Large intestine (tissue), 3 donors: ENCODE results near the gene CRACR2A. TPM values are rescaled to one million over a fixed set of nuclear protein-coding genes. Genes with fewer than 3 reads are reported as not detected.

Source experiments
- DNase-seq, 2 donors: peaks; one replicate each; pipeline versions ENCODE4 v3.0.0 to v3.0.0-alpha.2; 2013
- H3K27ac ChIP-seq: one replicate; pipeline ENCODE4 v1.5.1; 2013; ENCODE audit warnings: low read length
- H3K27me3 ChIP-seq: 2 replicates; pipeline ENCODE4 v1.6.1; 2013; ENCODE audit warnings: low read length; ENCODE audit not compliant: control insufficient read depth, insufficient read depth
- H3K36me3 ChIP-seq: 2 replicates; pipeline ENCODE4 v1.6.1; 2013; ENCODE audit warnings: low read length; ENCODE audit not compliant: control insufficient read depth, insufficient read depth
- H3K4me1 ChIP-seq: one replicate; pipeline ENCODE4 v1.6.1; 2013; ENCODE audit warnings: low read length; ENCODE audit not compliant: control insufficient read depth, insufficient read depth
- H3K4me3 ChIP-seq: one replicate; pipeline ENCODE4 v1.5.1; 2013; ENCODE audit warnings: low read length
- H3K9me3 ChIP-seq: one replicate; pipeline ENCODE4 v1.6.1; 2013; ENCODE audit warnings: mild to moderate bottlenecking, low read depth, low read length, moderate library complexity; ENCODE audit not compliant: control insufficient read depth
- WGBS: methylation state at CpG from one replicate; pipeline ENCODE4 v1.1.5; 2013; ENCODE audit warnings: low lambda C conversion rate; ENCODE audit not compliant: insufficient coverage; 5-methylcytosine and 5-hydroxymethylcytosine counted together
- polyA plus RNA-seq: library from polyadenylated mRNA; unstranded; fragments of 120-200 nt; gene quantifications from one replicate; pipeline ENCODE4 v1.2.1, GENCODE V29; 2013

Gene CRACR2A
- polyA plus RNA-seq, 1 donor = 12.5 TPM

DNA sequence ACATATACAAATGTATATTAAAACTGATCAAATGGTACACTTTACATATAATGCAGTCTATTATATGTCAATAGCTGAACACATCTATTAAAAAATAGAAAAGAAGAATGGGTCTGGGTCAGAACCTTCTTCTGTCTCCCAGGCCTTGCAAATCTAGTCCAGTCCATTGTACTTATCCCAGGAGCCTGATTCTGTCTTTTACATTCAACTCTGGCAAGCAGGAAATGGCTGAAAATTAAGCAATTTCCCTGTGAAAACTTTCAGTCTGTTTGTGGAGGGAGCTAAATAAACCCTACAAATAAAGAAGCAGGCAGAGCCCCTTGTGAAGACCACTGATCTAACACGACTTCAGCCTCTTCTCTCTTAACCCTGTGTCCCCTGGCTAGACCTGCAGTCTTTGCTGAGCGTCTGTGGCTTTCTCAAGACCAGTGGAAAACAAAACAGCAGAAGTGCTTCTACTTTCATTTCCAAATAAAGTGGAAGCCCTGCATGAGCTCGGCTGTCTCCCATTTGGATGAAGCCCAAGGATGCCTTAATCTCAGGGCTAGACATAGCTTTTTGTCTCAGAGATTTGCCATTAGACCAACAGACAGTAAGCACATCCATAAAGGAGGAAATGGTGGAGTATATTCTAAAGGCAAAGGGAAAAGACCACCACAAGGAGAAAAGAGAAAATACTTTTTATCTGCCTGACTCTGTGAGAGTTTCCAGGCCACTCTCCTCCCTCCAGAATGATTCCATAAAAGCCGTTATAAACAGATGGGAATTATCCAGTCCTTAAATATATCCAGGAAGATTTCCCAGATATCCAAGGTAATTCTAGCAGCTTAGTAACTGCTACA, 48.2 kb downstream of the CRACR2A start:
- no peaks in the 10 kb centered on the region for H3K9me3 ChIP-seq
- no peak for DNase-seq
- no peak overlapping the region for H3K4me3 ChIP-seq
- no peaks in the 10 kb centered on the region for H3K27me3 ChIP-seq
- H3K36me3 ChIP-seq = no peaks in the 10 kb centered on the region
- H3K27ac ChIP-seq = no peak overlapping the region
- H3K4me1 ChIP-seq = no peaks in the 10 kb centered on the region
- WGBS = no CpG with 5 or more reads among the region's 4 CpGs

DNA sequence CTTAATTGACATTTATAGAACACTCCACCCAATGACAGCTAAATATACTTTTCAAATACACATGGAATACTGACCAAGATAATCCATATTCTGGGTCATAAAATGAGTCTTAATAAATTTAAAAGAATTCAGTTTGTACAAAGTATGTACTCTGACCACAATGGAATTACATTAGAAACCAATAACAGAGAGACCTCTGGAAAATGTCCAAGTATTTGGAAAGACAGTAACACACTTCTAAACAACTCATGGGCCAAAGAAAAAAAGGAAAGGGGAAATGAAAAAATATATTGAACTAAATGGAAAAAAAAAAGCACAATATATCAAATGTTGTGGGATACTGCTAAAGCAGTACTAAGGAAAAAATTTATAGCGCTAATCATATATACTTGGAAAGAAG, 52.0 kb downstream of the CRACR2A start:
- Histone ChIP-seq H3K9me3 (no peaks in the 10 kb centered on the region), H3K36me3 (no peaks in the 10 kb centered on the region), H3K4me1 (no peaks in the 10 kb centered on the region), H3K4me3 (no peak overlapping the region), H3K27ac (no peak overlapping the region), H3K27me3 (no peaks in the 10 kb centered on the region)
- WGBS = 100% methylated on average over 1 of the region's 1 CpG
- DNase-seq = no peak

DNA sequence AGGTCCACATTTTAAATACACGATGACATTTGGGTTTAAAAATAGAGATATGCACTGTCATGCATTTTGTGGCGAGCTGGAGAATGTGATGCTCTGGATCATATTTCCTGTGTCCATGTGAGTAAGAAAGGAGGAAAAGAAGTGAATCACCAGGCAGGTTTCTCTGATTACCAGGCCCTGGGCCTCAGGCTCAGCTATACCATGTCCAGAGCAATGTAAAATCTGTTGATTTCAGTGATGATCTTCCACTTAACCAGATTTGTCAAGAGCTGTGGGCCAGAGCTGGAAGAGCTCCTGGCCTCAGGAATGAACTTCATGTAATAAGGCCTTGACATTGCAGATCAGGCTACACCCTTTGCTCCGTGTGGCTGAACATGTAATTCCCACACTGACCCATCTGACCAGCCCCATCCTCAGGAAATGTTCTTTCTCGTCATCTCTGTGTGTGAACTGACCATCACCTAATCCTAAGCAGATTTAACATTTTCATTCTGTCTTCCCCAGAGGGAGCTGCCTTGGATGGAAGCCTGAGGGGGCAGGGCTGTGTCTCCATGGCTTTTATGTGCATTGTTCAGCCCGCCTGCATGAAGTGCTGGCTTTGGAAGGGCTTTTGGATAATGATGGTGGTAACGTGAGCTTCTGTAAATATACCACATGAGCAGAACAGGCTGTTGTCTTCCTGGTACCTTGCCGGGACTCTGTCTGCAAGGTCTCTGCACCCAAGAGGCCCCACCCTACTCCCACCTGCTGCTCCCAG, 54.5 kb downstream of the CRACR2A start:
- no peak for DNase-seq
- no CpG with 5 or more reads among the region's 7 CpGs for whole genome bisulfite sequencing

DNA sequence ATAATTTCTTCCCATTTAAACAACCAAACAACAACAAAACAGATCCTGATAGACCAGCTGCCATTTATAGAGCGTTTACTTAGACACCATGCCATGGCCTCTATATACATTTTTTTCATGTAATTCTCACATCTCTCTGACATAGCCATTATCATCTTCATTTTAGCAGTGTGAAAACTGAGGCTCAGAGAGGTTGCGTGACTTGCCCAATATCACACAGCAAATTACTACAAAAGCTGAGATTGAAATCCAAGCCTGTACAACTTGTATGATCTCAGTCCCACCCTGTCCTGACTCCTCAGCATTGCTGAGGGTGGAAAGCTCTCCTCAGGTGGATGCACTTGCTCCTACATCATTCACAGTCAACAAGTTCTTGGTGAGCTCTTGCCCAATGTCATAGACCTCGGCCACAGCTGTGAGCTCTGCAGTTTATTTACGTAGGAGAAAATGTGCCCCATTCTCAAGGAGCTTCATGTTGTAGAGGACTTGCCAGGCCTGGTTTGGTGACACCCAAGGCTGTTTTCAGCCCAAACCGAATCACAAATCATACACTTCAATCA, 55.5 kb downstream of the CRACR2A start:
- Histone ChIP-seq H3K4me3 (no peak overlapping the region), H3K27ac (no peak overlapping the region), H3K36me3 (no peaks in the 10 kb centered on the region), H3K4me1 (no peaks in the 10 kb centered on the region), H3K9me3 (no peaks in the 10 kb centered on the region), H3K27me3 (peaks cover 2% of the 10 kb centered on the region)
- DNase-seq = no peak
- WGBS = no CpG with 5 or more reads among the region's 5 CpGs

More for the DNA sequence above, 54.5 kb downstream of the CRACR2A start:
- H3K36me3 ChIP-seq = no peaks in the 10 kb centered on the region
- H3K9me3 ChIP-seq = no peaks in the 10 kb centered on the region
- no peak overlapping the region for H3K4me3 ChIP-seq
- H3K4me1 ChIP-seq = no peaks in the 10 kb centered on the region
- H3K27ac ChIP-seq = no peak overlapping the region
- peaks cover 2% of the 10 kb centered on the region for H3K27me3 ChIP-seq

DNA sequence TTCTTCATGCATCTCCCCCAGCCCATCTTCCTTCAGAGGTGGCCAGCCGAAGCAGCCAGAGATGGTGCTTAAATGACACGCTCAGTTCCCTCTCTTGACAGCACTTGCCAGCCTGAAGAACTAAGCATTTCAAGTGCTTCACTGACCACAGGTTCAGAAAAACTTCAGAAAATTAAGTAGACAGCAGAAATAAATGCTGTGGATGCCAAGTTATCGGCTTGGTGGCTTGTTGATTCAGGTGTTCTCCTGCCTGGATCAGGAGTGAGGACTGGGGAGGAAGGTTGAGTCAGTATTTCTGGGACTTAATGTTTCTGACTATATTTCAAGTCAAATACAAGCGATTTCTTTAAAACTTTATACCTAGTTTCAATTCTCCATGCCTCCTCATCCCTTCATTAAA, 58.2 kb downstream of the CRACR2A start:
- Histone ChIP-seq H3K36me3 (no peaks in the 10 kb centered on the region), H3K9me3 (no peaks in the 10 kb centered on the region), H3K4me1 (no peaks in the 10 kb centered on the region), H3K27me3 (peaks cover 2% of the 10 kb centered on the region), H3K4me3 (no peak overlapping the region), H3K27ac (no peak overlapping the region)
- DNase-seq = no peak
- WGBS = 100% methylated on average over 1 of the region's 4 CpGs

DNA sequence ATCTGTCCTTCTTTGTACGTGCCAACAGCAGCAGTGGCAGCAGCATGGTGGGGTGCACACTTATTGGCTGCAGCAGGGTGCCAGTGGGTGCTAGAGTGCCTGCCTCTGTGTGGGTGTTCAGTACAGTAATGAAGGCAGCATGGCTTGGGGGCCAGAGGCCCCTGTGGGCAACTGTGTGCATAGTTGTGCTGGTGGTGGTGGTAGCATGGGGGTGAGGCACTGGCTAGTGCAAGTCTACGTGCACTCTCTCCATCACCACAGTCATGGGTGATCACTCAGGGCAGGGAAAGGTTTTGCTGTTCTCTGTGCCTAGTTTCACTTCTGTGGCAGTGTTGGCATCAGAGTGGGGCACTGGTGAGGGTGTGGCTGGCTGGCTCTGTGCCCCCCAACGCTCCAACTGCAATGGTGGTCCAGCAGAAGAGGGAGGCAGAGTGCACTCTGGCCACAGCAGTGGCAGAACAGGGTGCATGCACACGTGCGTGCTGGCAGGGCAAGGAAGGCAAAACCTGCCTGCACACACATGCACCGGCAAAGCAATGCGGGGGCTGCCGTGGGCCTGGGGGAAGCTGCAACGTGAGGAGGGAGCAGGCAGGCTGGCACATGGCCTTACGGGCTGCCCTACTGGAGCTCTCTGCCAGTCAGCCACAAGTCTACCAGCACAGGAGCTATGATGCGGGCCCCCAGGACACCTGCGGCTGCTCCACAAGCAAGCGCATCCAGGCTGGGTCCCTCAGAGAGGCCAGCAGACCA, 60.1 kb downstream of the CRACR2A start:
- H3K9me3 ChIP-seq = no peaks in the 10 kb centered on the region
- no peak overlapping the region for H3K27ac ChIP-seq
- H3K4me1 ChIP-seq = no peaks in the 10 kb centered on the region
- WGBS = no CpG with 5 or more reads among the region's 13 CpGs
- H3K27me3 ChIP-seq = peaks cover 5% of the 10 kb centered on the region
- DNase-seq = no peak
- no peaks in the 10 kb centered on the region for H3K36me3 ChIP-seq
- H3K4me3 ChIP-seq = no peak overlapping the region

DNA sequence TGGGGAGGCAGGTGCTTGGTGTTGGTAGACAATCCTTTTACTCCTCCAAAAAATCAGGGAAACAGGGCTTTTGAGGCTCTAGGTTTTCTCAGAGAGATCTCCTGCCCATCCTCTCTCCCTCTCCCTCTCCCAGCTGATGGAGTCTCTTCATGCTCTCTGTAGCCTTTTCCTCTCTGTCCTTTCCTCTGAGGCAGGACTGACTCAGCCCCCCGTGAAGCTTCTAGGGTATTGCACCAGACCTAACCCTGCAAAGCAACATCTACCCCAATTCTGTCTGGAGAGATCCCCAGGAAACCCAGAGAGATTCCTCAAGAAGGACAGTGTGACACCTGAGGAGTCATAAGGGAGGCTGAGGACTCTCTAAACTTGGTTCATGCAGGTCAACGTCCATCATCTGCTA, 66.4 kb downstream of the CRACR2A start:
- peaks cover 8% of the 10 kb centered on the region for H3K27me3 ChIP-seq
- no peaks in the 10 kb centered on the region for H3K36me3 ChIP-seq
- WGBS = no CpG with 5 or more reads among the region's 2 CpGs
- no peaks in the 10 kb centered on the region for H3K4me1 ChIP-seq
- DNase-seq = no peak
- H3K27ac ChIP-seq = no peak overlapping the region
- no peak overlapping the region for H3K4me3 ChIP-seq
- no peaks in the 10 kb centered on the region for H3K9me3 ChIP-seq

DNA sequence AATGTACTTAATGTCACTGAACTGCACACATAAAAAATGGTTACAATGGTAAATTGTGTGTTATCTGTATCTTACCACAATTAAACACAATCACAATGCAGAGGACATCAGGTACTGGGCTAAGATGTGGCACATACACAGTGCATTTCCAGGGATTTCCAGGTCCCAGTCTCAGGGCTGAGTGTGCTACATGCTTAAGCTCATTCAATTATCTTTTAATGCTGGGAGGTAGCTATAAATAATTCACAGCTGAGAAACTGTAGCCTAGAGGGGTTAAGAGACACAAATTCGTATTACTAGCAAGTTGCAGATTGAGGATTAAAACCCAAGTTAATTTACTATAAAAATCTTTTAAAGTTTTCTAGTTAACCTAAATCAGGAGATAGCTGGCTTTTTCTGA, 67.1 kb downstream of the CRACR2A start:
- no peaks in the 10 kb centered on the region for H3K36me3 ChIP-seq
- 88% methylated on average over 1 of the region's 1 CpG for WGBS
- H3K9me3 ChIP-seq = no peaks in the 10 kb centered on the region
- H3K27ac ChIP-seq = no peak overlapping the region
- peaks cover 8% of the 10 kb centered on the region for H3K27me3 ChIP-seq
- no peak overlapping the region for H3K4me3 ChIP-seq
- H3K4me1 ChIP-seq = no peaks in the 10 kb centered on the region
- DNase-seq = no peak

DNA sequence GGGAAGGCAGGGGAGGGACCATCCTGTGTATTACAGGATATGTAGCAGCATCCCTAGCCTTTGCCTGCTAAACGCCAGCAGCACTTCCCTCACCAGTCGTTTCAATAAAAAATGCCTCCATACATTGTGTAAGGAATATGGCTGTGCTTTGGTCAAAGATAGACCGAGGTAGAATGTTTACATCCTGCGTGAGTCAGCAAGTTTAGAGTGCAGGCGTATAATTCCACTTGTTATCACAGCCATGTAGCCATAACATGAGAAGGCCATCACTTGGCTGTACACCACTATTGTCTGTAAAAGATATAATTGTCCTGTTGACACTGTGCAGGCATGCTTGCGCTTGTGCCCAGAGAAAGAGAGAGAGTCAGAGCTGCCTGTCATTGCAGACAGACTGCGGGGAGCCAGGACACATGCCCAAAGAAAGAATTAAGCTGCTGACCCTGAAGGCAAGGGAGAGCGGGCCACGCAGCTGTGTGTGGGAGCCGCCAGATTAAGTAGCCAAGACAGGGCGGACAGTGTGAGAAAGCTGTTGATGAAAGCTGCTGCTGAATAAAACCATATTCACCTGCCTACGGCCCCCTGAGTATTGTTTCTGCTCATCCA, 68.4 kb downstream of the CRACR2A start:
- no CpG with 5 or more reads among the region's 12 CpGs for WGBS
- no peak for DNase-seq

DNA sequence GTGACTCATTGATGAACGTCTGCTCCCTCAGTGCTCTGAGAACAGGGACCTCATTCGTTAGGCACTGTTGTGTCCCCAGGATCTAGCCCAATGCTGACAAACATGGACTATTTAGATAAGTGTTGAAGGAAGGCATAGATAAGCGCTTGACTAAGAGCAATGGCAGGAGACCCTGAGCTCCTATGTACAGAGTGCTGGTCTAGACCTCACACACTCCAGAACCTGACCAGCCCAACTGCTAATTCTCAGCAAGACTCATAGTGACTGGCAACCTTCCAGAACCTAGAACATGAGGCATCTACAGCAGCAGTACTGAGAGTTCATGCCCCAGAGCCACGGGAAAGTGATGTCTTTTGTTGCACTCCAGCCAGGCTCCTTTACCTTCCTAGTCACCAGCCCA, 69.2 kb downstream of the CRACR2A start:
- Histone ChIP-seq H3K4me1 (no peaks in the 10 kb centered on the region), H3K36me3 (no peaks in the 10 kb centered on the region), H3K4me3 (no peak overlapping the region), H3K27ac (no peak overlapping the region), H3K27me3 (peaks cover 5% of the 10 kb centered on the region), H3K9me3 (no peaks in the 10 kb centered on the region)
- no CpG with 5 or more reads among the region's 4 CpGs for WGBS
- DNase-seq = no peak

More for the DNA sequence above, 68.4 kb downstream of the CRACR2A start:
- no peak overlapping the region for H3K4me3 ChIP-seq
- peaks cover 8% of the 10 kb centered on the region for H3K27me3 ChIP-seq
- H3K36me3 ChIP-seq = no peaks in the 10 kb centered on the region
- no peak overlapping the region for H3K27ac ChIP-seq
- H3K9me3 ChIP-seq = no peaks in the 10 kb centered on the region
- H3K4me1 ChIP-seq = no peaks in the 10 kb centered on the region
